HG02943 (cell line): ENCODE data around the gene ASGR2.

Source experiments
- ATAC-seq: cut with Tn5 transposase; IDR thresholded peaks from one replicate; pipeline ENCODE4 v1.9.1; 2021; ENCODE audit warnings: mild to moderate bottlenecking, low read depth, moderate library complexity; ENCODE audit not compliant: unreplicated experiment

ASGR2 gene

DNA sequence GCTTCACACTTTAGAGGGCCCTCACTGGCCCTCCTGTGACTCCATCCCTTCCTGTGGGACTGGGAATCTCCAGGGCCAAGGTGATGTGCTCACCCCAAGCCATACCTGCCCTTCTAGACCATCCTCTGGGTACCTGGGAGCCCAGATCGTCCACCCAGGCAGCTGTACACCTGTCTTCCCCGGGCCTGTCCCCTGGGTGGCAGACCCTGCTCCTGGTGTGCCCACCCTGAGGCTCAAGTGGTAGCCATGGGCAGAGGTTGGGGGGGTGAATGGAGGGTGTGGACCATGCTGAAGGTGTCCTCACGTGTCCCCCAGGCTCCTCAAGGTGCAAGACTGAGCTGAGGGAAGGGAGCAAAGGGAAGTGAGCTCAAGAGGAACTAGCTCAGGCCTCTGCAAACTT, 43.9 kb downstream of the ASGR2 start:
- no peak for ATAC-seq

DNA sequence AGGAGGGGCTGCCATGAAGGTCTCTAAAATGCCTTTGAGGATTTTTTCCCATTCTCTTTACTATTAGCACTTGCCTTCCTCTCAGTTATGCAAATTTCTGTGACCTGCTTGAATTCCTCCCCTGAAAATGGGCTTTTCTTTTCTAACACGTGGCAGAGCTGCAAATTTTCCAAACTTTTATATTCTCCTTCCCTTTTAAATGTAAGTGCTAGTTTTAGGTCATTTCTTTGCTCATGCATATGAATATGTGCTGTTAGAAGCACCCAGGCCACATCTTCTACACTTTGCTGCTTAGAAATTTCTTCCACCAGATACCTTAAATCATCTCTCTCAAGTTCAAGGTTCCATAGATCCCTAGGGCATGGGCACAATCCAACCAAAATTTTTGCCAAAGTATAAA, 46.4 kb downstream of the ASGR2 start:
- ATAC-seq: no peak

DNA sequence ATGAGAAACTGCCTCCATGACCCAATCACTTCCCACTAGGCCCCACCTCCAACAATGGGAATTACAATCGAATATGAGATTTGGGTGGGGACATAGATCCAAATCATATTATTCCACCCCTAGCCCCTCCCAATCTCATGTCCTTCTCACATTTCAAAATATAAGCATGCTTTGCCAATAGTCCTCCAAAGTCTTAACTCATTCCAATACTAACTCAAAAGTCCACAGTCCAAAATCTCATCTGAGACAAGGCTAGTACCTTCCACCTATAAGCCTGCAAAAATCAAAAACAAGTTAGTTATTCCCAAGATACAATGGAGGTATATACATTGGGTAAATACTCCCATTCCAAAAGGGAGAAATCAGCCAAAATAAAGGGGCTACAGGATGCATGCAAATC, 47.4 kb downstream of the ASGR2 start:
- ATAC-seq: no peak

DNA sequence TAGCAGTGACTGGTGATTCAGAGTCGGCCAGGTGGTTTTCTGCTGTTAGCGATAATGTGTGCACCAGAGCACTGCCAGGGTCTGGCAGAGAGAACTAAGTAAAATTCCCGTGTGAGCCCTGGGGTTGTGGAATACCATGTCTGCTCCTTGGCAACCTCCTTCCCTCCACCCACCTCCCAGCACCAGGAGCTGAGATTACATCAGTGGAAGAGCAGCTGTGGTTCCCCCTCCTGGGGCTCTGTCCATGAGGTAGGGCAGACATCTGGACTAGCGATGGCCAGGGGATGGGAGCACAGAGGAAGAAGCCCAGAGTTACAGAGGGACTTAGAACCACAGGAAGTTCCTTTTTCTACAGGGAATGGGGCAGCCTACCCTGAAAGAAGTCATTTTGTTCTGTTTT, 50.4 kb downstream of the ASGR2 start:
- ATAC-seq: no peak

GRCh38 chr17:7063518-7064094, 51.0 kb downstream of the ASGR2 start:
- no peak for ATAC-seq

DNA sequence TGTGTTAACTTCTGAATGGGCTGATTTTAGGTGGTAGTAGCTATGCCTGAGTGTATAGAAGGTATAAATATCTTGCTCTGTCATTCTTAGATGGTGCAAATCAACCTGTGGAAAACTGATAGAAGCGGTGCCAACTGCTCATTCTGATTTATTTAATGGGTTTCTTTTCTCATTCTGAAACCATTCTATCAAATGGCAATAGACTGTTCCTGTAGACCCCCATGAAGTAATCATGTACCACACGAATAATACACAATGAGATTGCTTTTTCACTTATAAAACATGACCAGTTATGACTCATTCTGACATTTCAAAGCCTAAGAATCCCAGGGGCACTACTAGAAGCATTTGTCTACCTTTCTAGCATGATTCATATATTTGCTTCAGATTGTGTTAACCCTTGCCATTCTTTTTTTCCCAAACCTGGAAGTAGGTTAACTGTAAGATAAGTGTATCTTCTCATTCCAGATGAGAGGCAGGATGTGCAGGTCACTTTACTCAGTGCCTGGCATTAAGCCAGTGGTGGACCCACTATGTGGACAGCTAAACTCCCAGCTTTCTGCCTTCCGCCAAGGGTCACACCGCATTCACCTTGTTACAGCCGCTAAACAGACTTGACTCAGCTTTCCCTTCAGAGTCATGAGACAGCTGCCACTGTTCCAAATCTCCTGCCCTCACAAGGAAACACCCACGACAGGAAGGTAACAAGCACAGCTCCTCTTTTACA, 54.3 kb downstream of the ASGR2 start:
- ATAC-seq: no peak

- no peak for ATAC-seq
Measured at GRCh38 chr17:7058831-7059447, 55.7 kb downstream of the ASGR2 start.

GRCh38 chr17:7056386-7056785, 58.2 kb downstream of the ASGR2 start:
- no peak for ATAC-seq
